NCI-H1930 (cell line): ENCODE results near the gene DVL2.
"Not testable (repeated sequence)": the region's sequence is repeated elsewhere in the genome, so short reads cannot be mapped to it uniquely, and the experiment has no call there.

Experiments used
- DNase-seq, 2 experiments: peaks; one replicate each; lab custom pipeline; 2025; lab: John Stamatoyannopoulos, UW

DVL2 gene

DNA sequence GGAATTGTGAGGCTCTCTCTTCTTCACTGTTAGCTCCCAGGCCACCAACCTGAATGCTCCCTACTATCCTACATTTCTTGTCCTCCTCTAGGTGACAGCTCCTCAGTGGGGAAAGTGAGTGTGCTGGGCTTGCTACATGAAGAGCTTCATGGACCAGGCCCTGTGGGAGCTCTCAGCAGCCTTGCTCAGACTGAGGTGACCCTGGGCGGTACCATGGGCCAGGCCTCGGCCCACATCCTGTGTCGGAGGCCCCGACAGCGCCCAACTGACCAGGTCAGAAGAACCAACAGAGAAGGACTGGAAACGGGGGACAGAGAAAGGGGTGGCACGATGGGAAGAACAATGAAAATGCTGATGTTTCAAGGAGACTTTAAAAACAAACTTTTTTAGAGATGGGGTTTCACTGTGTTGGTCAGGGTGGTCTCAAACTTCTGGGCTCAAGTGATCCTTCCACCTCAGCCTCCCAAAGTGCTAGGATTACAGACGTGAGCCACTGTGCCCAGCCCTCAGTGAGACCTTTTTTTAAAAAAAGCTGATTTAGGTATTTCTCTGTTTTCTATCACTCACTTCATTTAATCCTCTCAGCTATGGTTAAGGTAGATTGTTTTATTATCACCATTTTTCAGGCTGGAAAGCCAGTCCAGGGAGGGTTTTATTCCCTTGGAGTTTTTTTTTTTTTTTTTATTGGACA lies 22.6 kb upstream of the DVL2 start:
- DNase-seq: no peak

DNA sequence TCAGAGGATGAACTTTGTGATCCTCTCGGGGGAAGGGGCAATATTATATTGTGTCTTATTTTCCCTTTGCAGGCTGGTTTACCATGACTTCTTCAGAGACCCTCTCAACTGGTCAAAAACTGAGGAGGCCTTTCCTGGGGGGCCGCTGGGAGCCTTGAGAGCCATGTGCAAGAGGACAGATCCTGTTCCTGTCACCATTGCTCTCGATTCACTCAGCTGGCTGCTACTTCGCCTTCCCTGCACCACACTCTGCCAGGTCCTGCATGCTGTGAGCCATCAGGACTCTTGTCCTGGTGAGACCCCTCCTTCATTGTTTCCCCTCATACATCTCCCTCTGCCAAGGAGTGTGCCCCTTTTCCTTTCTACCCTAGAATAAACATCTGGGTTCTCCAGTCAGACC lies 20.2 kb upstream of the DVL2 start:
- no peak for DNase-seq

DNA sequence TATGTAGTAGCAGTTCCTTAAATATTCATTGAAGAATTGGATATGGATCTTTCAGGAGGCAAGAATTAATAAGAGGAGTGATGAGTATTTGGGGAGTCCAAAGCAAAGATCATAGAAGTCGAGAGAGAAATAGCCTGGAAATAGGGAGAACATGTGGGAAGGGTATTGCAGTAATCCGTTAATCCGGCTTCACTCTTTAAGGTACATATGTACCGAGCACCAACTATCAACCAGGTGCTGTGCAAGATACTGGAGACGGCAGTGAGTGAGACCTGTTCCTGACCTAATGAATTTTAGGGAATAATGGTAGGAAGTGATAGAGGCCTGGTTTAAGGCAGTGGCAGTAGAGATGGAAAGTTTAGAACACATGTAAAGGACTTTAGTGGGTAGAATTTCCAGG lies 18.8 kb upstream of the DVL2 start:
- DNase-seq: no peak

DNA sequence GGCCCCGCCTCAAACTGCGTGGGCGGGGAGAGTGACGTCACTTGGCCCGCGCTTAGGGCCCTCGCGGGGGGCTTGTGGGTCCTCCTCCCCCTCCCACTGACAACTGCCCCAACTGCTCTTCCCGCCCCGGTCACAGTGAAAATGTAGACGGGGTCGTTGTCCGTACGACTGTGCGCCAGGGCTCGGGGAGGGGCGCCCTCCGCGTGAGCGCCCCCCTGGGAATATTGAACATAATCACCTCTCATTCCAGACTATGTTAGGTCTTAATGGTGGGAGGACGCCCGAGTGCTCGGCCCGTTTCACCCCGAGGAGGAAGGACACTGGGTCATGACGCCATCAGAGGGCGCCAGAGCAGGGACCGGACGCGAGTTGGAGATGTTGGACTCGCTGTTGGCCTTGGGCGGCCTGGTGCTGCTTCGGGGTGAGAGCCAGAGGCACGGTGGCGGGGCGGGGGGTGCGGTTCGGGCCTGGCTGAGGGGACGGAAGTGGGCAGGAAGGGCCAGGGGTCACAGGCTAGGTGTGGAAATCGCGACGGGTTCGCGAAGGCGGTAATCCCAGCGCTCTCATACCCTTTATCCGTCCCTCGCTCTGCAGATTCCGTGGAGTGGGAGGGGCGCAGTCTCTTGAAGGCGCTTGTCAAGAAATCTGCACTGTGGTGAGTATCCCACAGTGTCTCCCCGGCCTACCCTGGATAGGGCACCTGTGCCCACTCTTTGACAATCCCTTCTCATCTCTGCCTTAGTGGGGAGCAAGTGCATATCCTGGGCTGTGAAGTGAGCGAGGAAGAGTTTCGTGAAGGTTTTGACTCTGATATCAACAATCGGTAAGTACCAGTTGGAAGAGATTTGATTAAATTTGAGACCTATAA lies 18.1 kb upstream of the DVL2 start, which contains the start of gene ELP5:
TSS of gene ELP5 (plus strand) at position 40 of the 868 bp plus-strand sequence. CDS start at position 376, 336 bp downstream.
- DNase-seq: peak; percentile 88 to 93

DNA sequence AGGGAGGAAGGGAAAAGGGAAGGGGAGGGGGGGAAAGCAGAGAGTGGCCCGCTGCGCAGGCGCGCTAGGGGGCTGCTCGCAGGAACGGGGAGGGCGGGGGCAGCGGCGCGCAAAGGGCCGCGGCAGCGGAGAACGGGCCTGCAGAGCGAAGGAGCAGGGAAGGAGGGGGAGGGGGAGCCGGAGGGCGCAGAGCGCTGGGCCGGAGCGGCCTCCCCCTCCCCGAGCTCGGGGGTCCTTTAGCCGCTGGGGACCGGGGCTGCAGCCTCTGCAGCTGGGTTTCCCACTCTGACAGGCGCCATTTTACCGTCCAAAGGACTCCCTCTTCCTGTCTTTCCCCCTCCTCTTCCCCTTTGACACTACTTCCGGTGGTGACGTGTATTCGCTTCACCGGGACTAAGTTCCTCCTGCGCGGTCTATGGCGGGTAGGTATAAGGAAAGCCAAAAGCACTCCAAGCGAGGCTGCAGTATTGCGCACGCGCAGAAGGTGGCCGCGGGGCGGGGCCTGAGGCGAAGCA lies 17.4 kb upstream of the DVL2 start, which contains the start of gene CTDNEP1:
TSS of gene CTDNEP1 (minus strand) at position 74 of the 515 bp plus-strand sequence. CDS start 438 bp downstream, outside the sequence.
- peak; percentile 97 to 98 for DNase-seq

DNA sequence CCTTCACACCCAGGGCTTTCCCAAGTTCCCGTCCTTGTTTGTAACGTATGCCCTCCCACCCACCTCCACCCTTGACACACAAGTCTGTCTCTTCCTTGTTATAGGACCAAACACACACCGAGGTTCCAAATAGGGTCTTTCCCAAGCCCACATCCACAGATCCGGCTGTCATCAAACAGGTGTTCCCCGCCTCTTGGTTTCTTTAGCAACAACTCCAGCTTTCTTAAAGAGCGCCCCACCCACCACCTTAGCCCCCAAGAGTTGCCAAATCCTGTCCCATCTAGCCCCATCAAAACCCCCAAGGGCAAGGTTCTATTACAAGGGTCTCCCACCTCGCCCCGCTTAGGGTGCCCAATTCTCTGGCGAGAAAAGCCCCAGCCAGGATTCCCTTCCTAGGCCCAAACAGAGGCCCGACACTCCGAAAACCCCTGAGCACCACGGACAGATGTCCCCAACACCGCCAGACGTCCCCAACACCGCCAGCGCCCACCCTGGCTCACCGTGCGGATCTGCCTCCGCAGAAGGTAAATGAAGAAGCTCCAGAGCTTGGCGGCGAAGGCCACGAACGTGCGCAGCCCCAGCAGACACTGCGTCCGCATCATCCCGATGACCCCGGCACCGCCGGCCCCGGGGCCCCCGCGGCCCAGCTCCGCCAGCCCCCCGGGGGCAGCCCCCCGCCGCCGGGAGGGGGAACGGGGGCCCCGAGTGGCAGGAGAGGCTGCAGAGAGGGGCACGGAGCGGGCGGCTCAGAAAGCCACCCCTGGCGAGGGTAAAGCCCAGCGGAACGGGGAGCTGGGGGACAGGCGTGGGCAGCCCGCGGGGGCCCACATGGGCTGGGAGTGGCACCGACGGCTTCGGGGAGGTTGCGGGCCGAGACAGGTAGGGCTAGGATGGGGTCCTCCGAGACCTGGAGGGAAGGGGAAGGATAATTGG lies 16.6 kb upstream of the DVL2 start:
- no peak for DNase-seq

DNA sequence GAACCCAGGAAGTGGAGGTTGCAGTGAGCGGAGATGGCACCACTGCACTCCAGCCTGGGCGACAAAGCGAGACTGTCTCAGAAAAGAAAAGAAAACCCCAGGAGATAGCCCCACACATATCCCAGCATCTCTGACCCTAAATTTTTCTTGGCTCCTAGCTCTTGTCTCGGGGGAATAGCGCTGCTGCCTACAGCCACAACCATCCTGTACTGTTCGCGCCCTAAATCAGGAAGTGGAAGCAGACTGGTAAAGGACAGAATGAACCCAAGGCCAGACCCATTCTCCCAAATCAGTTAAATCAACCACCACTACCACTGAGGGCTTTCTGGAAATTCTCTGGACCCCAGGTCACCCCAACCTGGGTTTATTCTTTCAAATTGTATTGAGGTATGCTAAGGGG lies 15.5 kb upstream of the DVL2 start:
- no peak for DNase-seq

DNA sequence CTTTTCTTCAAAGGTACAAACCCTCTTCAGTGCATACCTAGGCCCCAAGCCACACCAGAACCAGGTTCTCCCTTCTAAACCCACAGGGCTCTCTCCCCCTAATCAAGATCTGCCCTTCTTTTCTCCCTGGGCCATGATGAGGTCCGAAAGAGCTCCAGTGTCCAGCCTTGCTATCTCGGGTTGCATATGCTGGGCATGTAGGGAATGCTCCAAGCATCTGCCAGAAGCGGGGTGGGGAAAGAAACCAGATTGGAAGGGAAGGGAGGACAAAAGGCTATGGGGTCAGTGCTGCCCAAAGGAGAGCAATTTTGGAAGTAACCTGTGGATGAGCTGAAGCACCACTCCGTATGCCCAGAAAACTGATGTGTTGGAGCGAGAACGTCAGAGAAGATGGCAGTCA lies 14.9 kb upstream of the DVL2 start:
- no peak for DNase-seq

DNA sequence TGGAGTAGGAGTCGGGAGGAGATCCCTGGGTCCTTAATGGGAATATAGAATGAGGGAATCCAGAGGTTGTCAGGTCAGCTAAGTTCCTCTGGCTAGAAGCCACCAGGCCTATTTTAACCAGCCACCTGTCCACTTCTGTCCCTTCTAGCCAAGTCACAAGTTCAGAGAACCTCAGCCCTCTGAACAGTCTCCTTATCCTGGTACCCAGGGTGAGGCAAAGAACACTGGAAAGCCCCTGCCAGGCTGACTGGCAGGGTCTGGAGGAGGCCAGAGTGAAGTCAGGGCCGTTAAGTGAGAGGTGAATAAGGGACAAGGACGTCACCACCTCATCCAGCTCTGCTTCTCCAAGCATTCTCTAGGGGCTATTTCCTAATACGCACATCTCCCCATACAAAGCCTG lies 14.5 kb upstream of the DVL2 start:
- no peak for DNase-seq

DNA sequence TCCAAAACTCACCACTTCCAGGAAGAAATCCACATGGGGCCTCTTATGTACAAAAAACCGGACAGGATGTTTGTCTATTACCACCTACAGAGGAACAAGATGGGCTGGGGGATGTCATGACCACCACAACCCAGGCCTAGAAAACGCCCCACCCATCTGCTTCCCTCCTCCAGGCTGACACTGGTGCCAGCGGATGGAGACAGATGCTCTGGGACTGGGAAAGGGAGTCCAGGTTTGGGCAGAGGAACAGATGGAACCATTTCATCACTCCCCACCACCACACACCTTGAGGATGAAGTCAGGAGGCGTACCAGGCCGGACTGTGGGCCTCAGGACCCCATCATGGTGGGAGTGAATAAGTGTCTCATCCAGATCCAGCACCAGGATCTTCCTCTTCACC lies 12.5 kb upstream of the DVL2 start:
- no peak for DNase-seq

DNA sequence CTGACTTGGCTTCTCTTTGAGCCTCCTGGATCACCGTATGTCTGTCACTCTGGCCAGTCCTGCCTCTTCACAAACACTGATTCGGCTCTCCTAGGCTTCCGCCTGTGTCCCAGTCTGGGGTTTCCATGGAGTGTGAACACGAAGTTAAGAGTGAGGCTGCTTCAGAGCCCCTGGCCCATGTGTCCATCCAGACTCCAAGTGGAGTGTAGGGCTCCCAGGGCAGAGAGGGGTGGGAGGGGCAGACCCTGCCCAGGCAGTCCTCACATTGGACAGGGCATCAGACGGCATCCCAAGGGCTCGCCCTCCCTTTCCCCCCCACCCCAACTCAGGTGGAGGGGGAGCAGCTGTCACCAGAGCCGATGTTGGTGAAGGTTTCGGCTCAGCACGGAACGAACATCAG lies 9.5 kb upstream of the DVL2 start:
- not testable (repeated sequence) for DNase-seq

DNA sequence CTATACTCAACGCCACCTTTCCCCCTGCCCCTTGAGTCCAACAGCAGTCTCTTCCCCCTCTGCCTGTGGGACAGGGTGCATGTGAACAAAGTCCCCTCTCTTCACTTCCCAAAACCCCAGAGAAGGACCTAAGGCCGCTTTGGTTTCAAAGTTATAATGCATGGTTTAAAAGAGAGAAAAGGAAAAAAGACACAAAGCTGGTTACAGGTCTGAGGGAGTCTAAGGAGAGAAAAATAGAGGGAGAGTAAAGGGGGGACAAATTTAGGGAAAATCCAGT lies 9.1 kb upstream of the DVL2 start:
- no peak for DNase-seq

DNA sequence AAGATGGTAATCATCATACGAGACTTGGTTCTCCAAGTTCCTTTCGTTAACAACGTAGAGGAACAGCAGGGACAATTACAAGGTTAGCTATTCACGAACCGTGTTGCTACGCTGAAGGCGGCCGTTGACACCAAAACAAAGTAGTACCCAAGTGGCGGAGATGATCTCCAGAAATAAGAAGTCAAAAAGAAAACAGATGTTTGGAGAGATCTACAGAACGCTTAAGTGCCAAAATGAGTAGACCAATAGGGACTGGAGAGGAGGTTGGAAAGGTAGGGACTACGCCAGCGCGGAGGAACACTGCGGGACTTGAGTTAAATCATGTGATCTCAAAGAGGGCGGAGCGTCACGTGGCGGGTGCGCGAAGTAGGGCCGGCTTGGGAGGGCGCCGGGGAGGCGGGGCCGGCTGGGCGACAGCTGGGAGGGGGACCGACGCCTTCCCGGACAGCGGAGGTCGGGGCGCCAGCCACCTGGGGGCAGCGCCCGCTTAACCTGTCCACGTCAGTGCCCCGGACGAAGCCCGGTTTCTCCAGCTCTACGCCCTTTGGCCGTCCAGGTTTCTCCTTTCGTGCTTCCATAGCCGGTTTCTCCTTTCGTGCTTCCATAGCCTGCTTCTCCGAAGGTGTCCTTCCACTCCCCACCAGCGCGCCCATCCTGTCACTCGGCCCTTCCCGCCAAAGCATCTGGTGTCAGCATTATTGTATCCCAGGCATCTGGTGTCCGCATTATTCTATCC lies 8.6 kb upstream of the DVL2 start:
- peak; percentile 91 to 97 for DNase-seq

DNA sequence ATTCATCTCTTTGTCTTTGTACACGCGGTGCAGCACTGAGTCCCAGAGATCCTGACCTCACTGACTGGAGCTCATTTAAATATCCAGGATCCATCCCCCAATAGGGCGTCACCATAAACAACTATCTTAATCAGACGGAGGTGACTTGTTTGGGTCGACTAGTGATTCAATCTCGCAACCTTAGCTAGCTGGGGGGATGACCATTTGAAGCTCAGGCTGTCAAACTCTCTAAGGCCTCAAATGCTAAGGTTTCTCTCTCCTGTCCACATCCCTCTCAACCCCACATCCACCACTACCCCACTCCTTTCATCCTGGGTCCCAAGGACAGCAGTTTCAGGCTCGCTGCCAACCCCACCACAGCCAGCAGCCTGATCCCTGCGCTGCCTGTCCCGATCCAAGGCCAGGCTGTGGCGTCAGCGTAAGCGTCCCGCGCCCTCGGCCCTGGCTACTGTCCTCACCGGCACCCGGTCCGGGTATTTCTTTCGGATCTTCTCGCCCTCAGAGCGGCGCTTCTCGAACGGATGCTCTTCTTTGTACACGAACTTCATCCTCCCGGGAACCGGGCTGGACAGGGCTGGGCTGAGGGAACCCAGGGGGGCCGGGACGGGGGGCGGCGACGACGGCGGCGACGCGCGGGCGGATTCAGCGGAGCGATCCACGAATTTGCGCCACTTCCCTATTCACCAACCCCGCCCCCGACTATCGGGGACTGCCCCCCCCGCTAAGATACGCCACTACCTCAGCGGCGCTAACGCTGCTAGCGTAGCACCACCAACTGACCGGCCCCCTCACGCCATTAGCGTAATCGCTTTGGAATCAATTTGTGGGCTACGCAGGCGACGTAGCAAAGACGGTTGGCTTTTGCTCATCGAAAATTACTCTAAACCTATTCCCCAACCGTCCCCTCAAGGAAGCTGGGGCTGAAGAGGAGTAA lies 7.7 kb upstream of the DVL2 start, which contains the start of gene GABARAP:
TSS of gene GABARAP (minus strand) at position 667 of the 934 bp plus-strand sequence. CDS start at position 548, 119 bp downstream.
- peak; percentile 80 to 93 for DNase-seq

DNA sequence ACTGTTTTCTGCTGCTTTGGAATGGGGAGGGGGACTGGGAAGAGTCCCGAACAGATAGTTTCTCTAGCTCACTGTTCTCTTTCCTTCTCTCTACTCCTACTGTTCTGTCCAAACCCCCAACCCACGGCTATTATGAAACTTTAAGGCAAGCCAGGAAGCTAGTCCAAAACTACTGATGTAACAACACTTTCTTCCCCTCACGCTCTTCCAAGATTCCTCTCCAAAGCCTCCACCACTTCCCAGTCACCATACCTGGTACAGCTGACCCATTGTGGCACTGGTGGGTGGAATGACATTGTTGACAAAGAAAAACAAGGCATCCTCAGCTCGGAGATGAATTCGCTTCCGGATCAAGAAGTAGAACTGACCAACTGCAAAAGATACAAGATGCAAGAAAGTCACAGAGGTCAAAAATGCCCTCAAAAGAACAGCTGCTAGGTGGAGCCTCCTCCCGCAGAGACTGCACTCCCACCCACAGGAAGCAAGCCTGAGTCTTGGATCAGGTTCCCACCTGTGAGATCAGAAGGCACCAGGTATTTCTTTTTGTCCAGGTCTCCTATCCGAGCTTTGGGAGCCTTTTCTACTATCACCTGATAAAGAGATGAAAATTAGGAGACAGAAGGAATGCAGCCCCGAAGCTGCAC lies 6.9 kb upstream of the DVL2 start:
- DNase-seq: no peak

DNA sequence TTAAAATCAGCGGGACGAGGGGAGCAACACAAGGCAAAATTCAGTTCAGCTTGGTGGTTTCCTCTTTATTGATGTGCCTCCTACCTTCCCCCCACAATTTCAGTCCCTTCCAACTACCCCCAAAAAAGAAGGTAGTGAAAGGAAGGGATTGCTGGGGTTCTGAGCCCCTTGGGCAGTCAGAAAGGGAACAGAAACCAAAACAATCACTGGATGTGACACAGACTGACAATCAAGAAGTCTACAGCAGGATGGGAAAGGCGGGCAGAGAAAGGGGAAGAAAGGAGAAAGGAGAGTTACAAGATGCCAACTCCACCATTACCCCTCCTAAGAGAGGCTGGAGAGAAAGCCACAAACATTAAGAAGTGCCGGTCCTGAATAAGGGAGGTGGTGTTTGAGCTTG lies 6.1 kb upstream of the DVL2 start:
- DNase-seq: no peak

DNA sequence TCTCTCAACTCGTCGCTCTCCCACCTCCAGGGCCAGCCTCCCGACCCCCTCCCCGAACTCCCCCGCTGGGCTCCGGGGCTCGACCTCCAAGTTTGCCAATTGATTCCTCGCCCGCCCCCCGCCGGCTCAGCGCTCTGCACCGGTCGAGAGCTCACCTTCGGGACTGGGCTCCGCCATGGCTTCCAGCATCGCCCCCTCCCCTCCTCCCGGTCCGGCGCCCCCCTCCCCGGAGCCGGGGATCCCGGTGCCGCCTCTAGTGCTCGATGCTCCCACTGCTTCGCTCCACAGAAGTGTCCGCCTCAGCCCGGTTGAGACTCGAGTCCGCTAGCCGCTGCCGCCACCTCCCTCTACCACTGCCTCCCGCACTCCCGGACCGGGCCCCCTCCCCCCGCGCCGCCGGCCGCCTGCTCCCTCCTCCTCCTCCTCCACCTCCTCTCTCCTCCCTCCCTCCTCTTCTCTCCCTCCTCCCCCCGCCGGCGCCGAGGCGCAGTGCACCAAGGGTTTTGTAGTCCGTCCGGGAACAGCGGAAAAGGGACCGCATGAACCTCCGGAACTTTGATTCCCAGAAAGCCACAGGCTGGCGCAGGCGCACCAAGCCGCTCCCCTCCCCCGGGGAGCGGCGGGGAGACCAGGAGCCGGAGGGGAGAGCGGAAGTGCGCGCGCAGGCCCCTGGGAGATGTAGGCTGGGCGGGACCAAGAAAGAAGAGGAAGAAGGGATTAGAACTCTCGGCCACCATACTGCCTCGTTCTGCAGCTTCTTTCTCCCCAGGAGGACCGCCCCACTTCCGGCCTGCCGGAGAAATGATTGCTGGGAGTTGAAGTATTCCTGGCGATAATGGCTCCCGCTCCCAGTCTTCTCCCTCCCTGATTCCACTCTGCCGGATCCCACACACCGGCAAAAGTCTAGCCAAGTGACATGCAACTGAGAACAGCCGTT lies 5.0 kb upstream of the DVL2 start, which contains the start of gene PHF23:
TSS of gene PHF23 (minus strand) at position 367 of the 937 bp plus-strand sequence. CDS start at position 189, 178 bp downstream.
- peak; percentile 99 for DNase-seq

DNA sequence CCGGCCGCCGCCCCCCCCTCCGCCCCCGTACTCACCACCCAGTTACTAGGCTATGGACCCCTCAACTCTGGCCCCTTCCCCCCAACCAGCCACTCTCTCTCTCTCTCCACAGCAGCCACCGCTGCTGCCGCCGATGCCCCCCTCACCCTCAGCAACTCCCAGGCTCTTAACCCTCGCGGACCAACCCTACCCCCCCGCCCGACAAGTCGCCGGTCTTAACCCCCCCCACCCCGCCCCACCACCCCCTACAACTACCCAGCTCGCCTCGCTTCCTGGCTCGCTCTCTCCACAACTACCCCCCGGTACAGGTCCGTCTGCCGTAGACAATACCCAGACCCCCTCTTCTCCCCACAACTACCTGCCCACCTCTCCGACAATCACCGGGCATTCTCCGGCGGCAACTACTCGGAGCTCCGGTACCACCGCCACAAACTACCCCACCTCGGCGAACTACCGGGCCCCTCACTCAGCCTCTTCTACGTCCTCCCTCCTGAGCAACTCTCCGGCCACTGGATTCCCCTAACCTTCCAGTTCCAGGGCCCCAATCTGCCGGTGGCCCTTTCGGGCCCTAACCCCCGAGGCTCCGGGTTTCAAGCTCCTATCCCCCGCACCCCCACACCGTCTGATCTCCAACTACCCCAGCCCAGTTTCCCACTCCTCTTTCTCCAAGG lies 4.2 kb upstream of the DVL2 start:
- no peak for DNase-seq
